Naive thymus-derived CD8-positive, alpha-beta T cell (primary cell): ENCODE data around the gene SAC3D1. TPM values are rescaled to one million over a fixed set of nuclear protein-coding genes. Genes with fewer than 3 reads are reported as not detected.
A peak's percentile ranks its signal among the peaks of the same experiment; 100 is the strongest.

Source experiments
- ATAC-seq, 2 donors: fragments of 150-1000 bp; cut with Tn5 transposase in 1 of 2; sonication (Bioruptor Pico), chemical (Tn5 transposase) in 1 of 2; 1 replicate in 1 of 2; 2 replicates in 1 of 2; pipeline ENCODE4 v1.10.0; 2021; ENCODE audit warnings: mild to moderate bottlenecking in 2 of 2, moderate library complexity in 2 of 2
- POLR2A ChIA-PET: fragments of 350-600 bp; sonication (Branson Sonifier 250); formaldehyde crosslinking; loops from one replicate; lab custom pipeline; 2021; ENCODE audit warnings: antibody characterized with exemption; lab: Charles Lee
- DNase-seq, 10 donors: peaks; one replicate each; pipeline versions ENCODE4 v3.0.0 to v3.0.0-alpha.2; 2020 to 2022
- H3K27ac Mint-ChIP-seq, 10 donors: one replicate each; pipeline ENCODE4 v1.8.0; 2020 to 2022; ENCODE audit warnings: mild to moderate bottlenecking in 10 of 10, mixed read lengths in 10 of 10, moderate library complexity in 4 of 10, inconsistent platforms in 1 of 10
- H3K27me3 Mint-ChIP-seq, 5 donors: one replicate each; pipeline ENCODE4 v1.8.0; 2021 to 2022; ENCODE audit warnings: mixed read lengths in 5 of 5
- H3K36me3 Mint-ChIP-seq, 3 donors: one replicate each; pipeline ENCODE4 v1.8.0; 2020 to 2022; ENCODE audit warnings: mixed read lengths in 3 of 3, mild to moderate bottlenecking in 2 of 3, inconsistent platforms in 1 of 3
- H3K4me1 Mint-ChIP-seq, 4 donors: one replicate each; pipeline ENCODE4 v1.8.0; 2021 to 2022; ENCODE audit warnings: mixed read lengths in 4 of 4
- H3K4me3 Mint-ChIP-seq, 10 donors: one replicate each; pipeline ENCODE4 v1.8.0; 2020 to 2022; ENCODE audit warnings: mild to moderate bottlenecking in 10 of 10, mixed read lengths in 10 of 10, moderate library complexity in 6 of 10, inconsistent platforms in 1 of 10
- H3K9me3 Mint-ChIP-seq, 9 donors: one replicate each; pipeline ENCODE4 v1.8.0; 2020 to 2022; ENCODE audit warnings: mixed read lengths in 9 of 9, mild to moderate bottlenecking in 3 of 9, inconsistent platforms in 1 of 9, moderate library complexity in 1 of 9
- polyA plus RNA-seq, 3 donors: library from polyadenylated mRNA; unstranded; fragments of 300-500 nt; fragmentation: Illumina TruSeq; gene quantifications; one replicate each; pipeline ENCODE4 v1.2.3, GENCODE V29; 2021
- total RNA-seq, 8 experiments: library from RNA in 2 of 8; stranded (reverse) in 2 of 8; gene quantifications; one replicate each; pipeline ENCODE4 v1.2.3 and lab custom pipeline; 2021 to 2026

The SAC3D1 gene
- total and polyA plus RNA-seq, 5 experiments from 2014 or later, result 6.7 to 13.9 (median 9.4) TPM

GRCh38 chr11:65051398-65051858 is 10.4 kb downstream of the SAC3D1 start:
- no peaks in the 10 kb centered on the region for H3K9me3 Mint-ChIP-seq
- DNase-seq, result no peak
- no peaks in the 10 kb centered on the region for H3K36me3 Mint-ChIP-seq
- no peaks in the 10 kb centered on the region for H3K27me3 Mint-ChIP-seq
- no peak overlapping the region for H3K27ac Mint-ChIP-seq
- ATAC-seq, result no peak
- H3K4me1 Mint-ChIP-seq, result peaks cover 18 to 39% (median 32%) of the 10 kb centered on the region in 4 donors
- H3K4me3 Mint-ChIP-seq, result no peak overlapping the region
- POLR2A ChIA-PET, result no interaction called here

GRCh38 chr11:65053827-65054508 is 13.0 kb downstream of the SAC3D1 start:
- H3K27ac Mint-ChIP-seq, result peak overlapping the region; percentile 56 to 98 (median 84)
- peak overlapping the region in 9 of 10 donors; percentile 57 to 86 (median 73) for H3K4me3 Mint-ChIP-seq
- POLR2A ChIA-PET, result interaction anchor here (0.6 to 1.0 kb wide), 2 partner anchors 8 to 43 kb away, joined by 3 read pairs; no protein-coding TSS in a partner anchor
- peaks cover 11 to 20% (median 14%) of the 10 kb centered on the region in 4 donors for H3K4me1 Mint-ChIP-seq
- ATAC-seq, result peak; percentile 65 to 83
- H3K27me3 Mint-ChIP-seq, result no peaks in the 10 kb centered on the region
- peak in 5 of 10 donors; percentile 8 to 36 (median 19) for DNase-seq
- H3K36me3 Mint-ChIP-seq, result no peaks in the 10 kb centered on the region
- H3K9me3 Mint-ChIP-seq, result no peaks in the 10 kb centered on the region

GRCh38 chr11:65055538-65055937 is 14.5 kb downstream of the SAC3D1 start:
- POLR2A ChIA-PET, result interaction anchor here (0.6 to 0.9 kb wide), 3 partner anchors 16 to 994 kb away, joined by 3 to 4 read pairs (median 3); partner anchors contain the start of gene ARL2
- no peaks in the 10 kb centered on the region for H3K36me3 Mint-ChIP-seq
- DNase-seq (no peak), ATAC-seq (no peak)
- no peaks in the 10 kb centered on the region for H3K9me3 Mint-ChIP-seq
- H3K4me1 Mint-ChIP-seq, result peaks cover 11 to 20% (median 14%) of the 10 kb centered on the region in 4 donors
- H3K4me3 Mint-ChIP-seq, result no peak overlapping the region
- H3K27me3 Mint-ChIP-seq, result no peaks in the 10 kb centered on the region
- peak overlapping the region in 2 of 10 donors; percentile 15 to 22 for H3K27ac Mint-ChIP-seq

- Mint-ChIP-seq H3K9me3 (no peaks in the 10 kb centered on the region), H3K36me3 (no peaks in the 10 kb centered on the region), H3K27me3 (no peaks in the 10 kb centered on the region), H3K27ac (no peak overlapping the region), H3K4me1 (peaks cover 11 to 20% (median 16%) of the 10 kb centered on the region in 4 donors), H3K4me3 (no peak overlapping the region)
- DNase-seq (no peak), ATAC-seq (no peak)
- POLR2A ChIA-PET, result no interaction called here
Observed at GRCh38 chr11:65056999-65057398, 16.0 kb downstream of the SAC3D1 start.

GRCh38 chr11:65057526-65057925 is 16.5 kb downstream of the SAC3D1 start:
- Mint-ChIP-seq H3K4me3 (no peak overlapping the region), H3K27ac (peak overlapping the region in 1 of 10 donors; percentile 56), H3K9me3 (no peaks in the 10 kb centered on the region), H3K4me1 (peaks cover 11 to 20% (median 17%) of the 10 kb centered on the region in 4 donors), H3K27me3 (no peaks in the 10 kb centered on the region), H3K36me3 (no peaks in the 10 kb centered on the region)
- ATAC-seq (no peak), DNase-seq (no peak)
- POLR2A ChIA-PET, result interaction anchor here (0.6 kb wide), 1 partner anchor 19 kb away, joined by 3 read pairs; no protein-coding TSS in a partner anchor

- Mint-ChIP-seq H3K27me3 (no peaks in the 10 kb centered on the region), H3K4me3 (no peak overlapping the region), H3K27ac (no peak overlapping the region), H3K9me3 (no peaks in the 10 kb centered on the region), H3K4me1 (peaks cover 9 to 20% (median 14%) of the 10 kb centered on the region in 4 donors), H3K36me3 (no peaks in the 10 kb centered on the region)
- no peak for DNase-seq
- POLR2A ChIA-PET, result interaction anchor here (0.6 kb wide), 1 partner anchor 19 kb away, joined by 3 read pairs; no protein-coding TSS in a partner anchor
- no peak for ATAC-seq
Observed at GRCh38 chr11:65058012-65058411, 17.0 kb downstream of the SAC3D1 start.

- POLR2A ChIA-PET, result interaction anchor here (0.6 kb wide), 1 partner anchor 20 kb away, joined by 3 read pairs; no protein-coding TSS in a partner anchor
- DNase-seq (no peak), ATAC-seq (no peak)
- Mint-ChIP-seq H3K4me3 (no peak within 1 kb of the TSS), H3K27me3 (no peaks in the 10 kb centered on the region), H3K4me1 (peaks cover 8 to 15% (median 11%) of the 10 kb centered on the region in 4 donors), H3K9me3 (no peaks in the 10 kb centered on the region), H3K27ac (peak within 1 kb of the TSS in 1 of 10 donors; percentile 56), H3K36me3 (no peaks in the 10 kb centered on the region)
Observed at GRCh38 chr11:65058419-65059054, 17.5 kb downstream of the SAC3D1 start, which contains the start of gene NAALADL1. Gene NAALADL1, minus strand, starts transcription at chr11:65058553. Its CDS starts 32 bp downstream, at chr11:65058521.

DNA sequence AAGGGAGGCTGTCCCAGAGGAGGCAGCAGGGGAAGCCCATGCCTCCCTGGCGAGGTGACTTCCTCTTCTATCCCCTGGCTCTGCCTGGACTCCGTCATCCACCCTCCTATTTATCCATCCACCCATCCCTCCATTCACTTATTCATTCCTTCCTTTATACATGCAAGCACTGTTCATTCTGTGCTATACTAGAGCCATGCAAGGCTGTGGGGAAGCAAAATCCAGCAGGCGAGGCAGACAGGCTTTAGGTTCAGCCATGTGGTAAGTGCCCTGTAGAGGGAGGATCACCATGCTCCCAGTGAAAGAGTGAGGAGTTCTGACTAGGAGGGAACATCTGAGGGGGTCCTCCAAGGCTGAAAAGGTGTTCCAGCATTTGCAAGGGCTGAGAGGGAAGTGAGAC is 18.5 kb downstream of the SAC3D1 start:
- DNase-seq, result no peak
- no peaks in the 10 kb centered on the region for H3K9me3 Mint-ChIP-seq
- H3K4me1 Mint-ChIP-seq, result peaks cover 0 to 5% (median 2%) of the 10 kb centered on the region in 4 donors
- no peaks in the 10 kb centered on the region for H3K27me3 Mint-ChIP-seq
- H3K27ac Mint-ChIP-seq, result no peak overlapping the region
- H3K4me3 Mint-ChIP-seq, result no peak overlapping the region
- no peak for ATAC-seq
- H3K36me3 Mint-ChIP-seq, result no peaks in the 10 kb centered on the region
- POLR2A ChIA-PET, result interaction anchor here (1.0 kb wide), 1 partner anchor 12 kb away, joined by 3 read pairs; no protein-coding TSS in a partner anchor

- Mint-ChIP-seq H3K4me1 (peaks cover 0 to 4% (median 1%) of the 10 kb centered on the region in 4 donors), H3K9me3 (no peaks in the 10 kb centered on the region), H3K36me3 (no peaks in the 10 kb centered on the region), H3K4me3 (no peak overlapping the region), H3K27ac (no peak overlapping the region), H3K27me3 (no peaks in the 10 kb centered on the region)
- ATAC-seq (no peak), DNase-seq (no peak)
- POLR2A ChIA-PET, result interaction anchor here (1.0 kb wide), 1 partner anchor 12 kb away, joined by 3 read pairs; no protein-coding TSS in a partner anchor
Observed at GRCh38 chr11:65059959-65060824, 19.2 kb downstream of the SAC3D1 start.

DNA sequence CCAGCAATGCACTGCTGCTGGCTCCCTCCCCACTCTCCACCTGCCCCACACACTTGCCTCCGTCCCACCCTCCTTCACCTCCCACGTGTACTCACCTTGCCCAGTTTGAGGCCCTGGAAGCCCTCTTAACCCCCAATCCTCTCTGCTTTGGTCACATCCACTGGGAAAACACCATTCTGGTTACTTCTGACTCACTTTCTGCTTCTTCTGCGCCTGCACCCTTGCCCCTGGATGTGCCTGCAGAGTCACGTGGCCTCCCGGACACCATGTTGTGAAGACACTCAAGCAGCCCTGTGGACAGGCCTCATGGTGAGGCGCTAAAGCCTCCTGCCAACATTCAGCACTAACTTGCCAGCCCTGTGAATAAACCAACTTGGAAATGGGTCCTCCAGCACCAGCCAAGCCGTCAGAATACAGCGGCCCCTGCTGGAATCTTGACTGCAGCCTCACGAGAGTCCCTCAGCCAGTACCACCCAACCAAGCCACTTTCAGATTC is 20.0 kb downstream of the SAC3D1 start:
- Mint-ChIP-seq H3K36me3 (no peaks in the 10 kb centered on the region), H3K4me1 (peaks cover 0 to 4% (median 1%) of the 10 kb centered on the region in 4 donors), H3K27me3 (no peaks in the 10 kb centered on the region), H3K27ac (peak overlapping the region in 3 of 10 donors; percentile 29 to 56 (median 48)), H3K4me3 (no peak overlapping the region), H3K9me3 (no peaks in the 10 kb centered on the region)
- ATAC-seq, result peak in 1 of 2 donors; percentile 20
- no peak for DNase-seq
- POLR2A ChIA-PET, result no interaction called here

- Mint-ChIP-seq H3K9me3 (no peaks in the 10 kb centered on the region), H3K4me3 (no peak overlapping the region), H3K4me1 (peaks cover 0 to 4% (median 1%) of the 10 kb centered on the region in 4 donors), H3K27me3 (no peaks in the 10 kb centered on the region), H3K27ac (no peak overlapping the region), H3K36me3 (no peaks in the 10 kb centered on the region)
- POLR2A ChIA-PET, result interaction anchor here (0.7 kb wide), 1 partner anchor 25 kb away, joined by 8 read pairs; no protein-coding TSS in a partner anchor
- DNase-seq (no peak), ATAC-seq (no peak)
Observed at GRCh38 chr11:65063532-65063931, 22.5 kb downstream of the SAC3D1 start.

DNA sequence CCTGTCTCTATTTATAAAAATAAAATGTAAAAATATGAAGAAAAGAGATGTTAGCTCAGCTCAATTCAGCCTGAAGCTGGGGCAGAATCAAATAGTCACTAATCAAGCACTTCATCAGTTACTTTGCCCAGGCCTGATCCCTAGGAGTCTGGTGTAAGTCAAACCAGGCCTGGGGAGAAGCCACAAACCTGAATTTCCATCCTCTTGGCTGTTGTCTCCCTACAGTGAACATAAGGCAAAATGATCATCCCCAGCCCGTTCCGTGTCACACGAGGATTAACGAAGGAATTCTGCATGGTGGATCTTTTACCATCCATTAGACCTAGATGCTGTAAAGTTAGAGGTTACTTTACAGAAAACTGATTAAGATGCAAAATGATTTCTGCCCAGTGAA is 23.8 kb downstream of the SAC3D1 start:
- no peak overlapping the region for H3K4me3 Mint-ChIP-seq
- POLR2A ChIA-PET, result interaction anchor here (0.7 kb wide), 2 partner anchors 48 to 178 kb away, joined by 3 to 6 read pairs; no protein-coding TSS in a partner anchor
- H3K27ac Mint-ChIP-seq, result peak overlapping the region in 1 of 10 donors; percentile 29
- no peaks in the 10 kb centered on the region for H3K9me3 Mint-ChIP-seq
- H3K4me1 Mint-ChIP-seq, result peaks cover 0 to 4% (median 2%) of the 10 kb centered on the region in 4 donors
- no peaks in the 10 kb centered on the region for H3K36me3 Mint-ChIP-seq
- DNase-seq, result no peak
- no peaks in the 10 kb centered on the region for H3K27me3 Mint-ChIP-seq
- ATAC-seq, result no peak
